HL-60 (cell line): ENCODE results near the gene FAM89A.
A peak's percentile ranks its signal among the peaks of the same experiment; 100 is the strongest.

Source experiments
- DNase-seq, 2 experiments: peaks; one replicate each; pipeline ENCODE4 v3.0.0-alpha.2; 2010 to 2020; ENCODE audit warnings: low read depth in 1 of 2, low spot score in 1 of 2
- H3K27ac ChIP-seq: fragments of 250-450 bp; sonication (Bioruptor Pico); replicated peaks from 2 replicates; pipeline ENCODE4 v1.5.1; 2020; ENCODE audit warnings: mild to moderate bottlenecking, moderate library complexity
- H3K27me3 ChIP-seq: fragments of 250-450 bp; sonication (Bioruptor Pico); 2 replicates; pipeline ENCODE4 v1.5.1; 2021; ENCODE audit warnings: mild to moderate bottlenecking, moderate library complexity; ENCODE audit not compliant: insufficient read depth, poor library complexity, severe bottlenecking
- H3K4me3 ChIP-seq: replicated peaks from 2 replicates; pipeline ENCODE4 v1.5.1; 2011; ENCODE audit warnings: mild to moderate bottlenecking, control low read depth, low read length; ENCODE audit not compliant: insufficient read depth
- CTCF ChIP-seq: IDR thresholded peaks from one replicate; pipeline ENCODE4 v1.5.1; 2011; ENCODE audit warnings: low read length, control low read depth, inconsistent platforms; ENCODE audit not compliant: insufficient read depth
- GABPA ChIP-seq: IDR thresholded peaks from 2 replicates; pipeline ENCODE4 v1.6.1; 2012; ENCODE audit warnings: low read depth
- POLR2AphosphoS5 ChIP-seq: IDR thresholded peaks from 2 replicates; pipeline ENCODE4 v1.6.1; 2012; ENCODE audit warnings: low read depth
- SPI1 ChIP-seq: IDR thresholded peaks from 2 replicates; pipeline ENCODE4 v1.6.1; 2012; ENCODE audit warnings: low read depth, mild to moderate bottlenecking, borderline replicate concordance
- TF ChIP-seq, protein P1 (sequence below): IDR thresholded peaks from 2 replicates; pipeline ENCODE4 v1.6.1; 2012; ENCODE audit warnings: low read depth; ENCODE audit not compliant: insufficient replicate concordance

The FAM89A gene

DNA sequence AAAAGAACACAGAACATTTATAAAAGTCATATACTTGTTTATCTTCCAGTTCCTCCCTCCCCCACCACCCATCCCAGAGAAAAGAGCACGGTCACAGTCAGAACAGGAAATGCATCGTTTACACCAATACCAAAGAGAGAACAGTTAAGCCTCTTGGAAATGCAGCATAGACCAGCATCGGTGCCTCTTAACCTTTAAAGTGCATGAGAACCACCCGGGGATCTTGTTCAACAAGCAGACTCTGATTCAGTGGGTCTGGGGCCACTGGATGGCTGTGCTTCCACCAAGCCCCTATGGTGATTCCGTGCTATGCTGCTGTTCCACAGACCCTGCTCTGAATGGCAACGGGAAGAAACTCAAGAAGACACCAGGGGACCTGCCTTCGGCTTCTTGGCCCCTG, 19.2 kb downstream of the FAM89A start:
- Histone ChIP-seq H3K27ac (no peak overlapping the region), H3K4me3 (no peak overlapping the region)
- TF ChIP-seq CTCF (no peak), GABPA (no peak), SPI1 (no peak), POLR2AphosphoS5 (no peak)
- TF ChIP-seq, protein P1, sequence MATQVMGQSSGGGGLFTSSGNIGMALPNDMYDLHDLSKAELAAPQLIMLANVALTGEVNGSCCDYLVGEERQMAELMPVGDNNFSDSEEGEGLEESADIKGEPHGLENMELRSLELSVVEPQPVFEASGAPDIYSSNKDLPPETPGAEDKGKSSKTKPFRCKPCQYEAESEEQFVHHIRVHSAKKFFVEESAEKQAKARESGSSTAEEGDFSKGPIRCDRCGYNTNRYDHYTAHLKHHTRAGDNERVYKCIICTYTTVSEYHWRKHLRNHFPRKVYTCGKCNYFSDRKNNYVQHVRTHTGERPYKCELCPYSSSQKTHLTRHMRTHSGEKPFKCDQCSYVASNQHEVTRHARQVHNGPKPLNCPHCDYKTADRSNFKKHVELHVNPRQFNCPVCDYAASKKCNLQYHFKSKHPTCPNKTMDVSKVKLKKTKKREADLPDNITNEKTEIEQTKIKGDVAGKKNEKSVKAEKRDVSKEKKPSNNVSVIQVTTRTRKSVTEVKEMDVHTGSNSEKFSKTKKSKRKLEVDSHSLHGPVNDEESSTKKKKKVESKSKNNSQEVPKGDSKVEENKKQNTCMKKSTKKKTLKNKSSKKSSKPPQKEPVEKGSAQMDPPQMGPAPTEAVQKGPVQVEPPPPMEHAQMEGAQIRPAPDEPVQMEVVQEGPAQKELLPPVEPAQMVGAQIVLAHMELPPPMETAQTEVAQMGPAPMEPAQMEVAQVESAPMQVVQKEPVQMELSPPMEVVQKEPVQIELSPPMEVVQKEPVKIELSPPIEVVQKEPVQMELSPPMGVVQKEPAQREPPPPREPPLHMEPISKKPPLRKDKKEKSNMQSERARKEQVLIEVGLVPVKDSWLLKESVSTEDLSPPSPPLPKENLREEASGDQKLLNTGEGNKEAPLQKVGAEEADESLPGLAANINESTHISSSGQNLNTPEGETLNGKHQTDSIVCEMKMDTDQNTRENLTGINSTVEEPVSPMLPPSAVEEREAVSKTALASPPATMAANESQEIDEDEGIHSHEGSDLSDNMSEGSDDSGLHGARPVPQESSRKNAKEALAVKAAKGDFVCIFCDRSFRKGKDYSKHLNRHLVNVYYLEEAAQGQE, result no peak

GRCh38 chr1:231020139-231020601, 19.9 kb downstream of the FAM89A start:
- Histone ChIP-seq H3K4me3 (peak overlapping the region; percentile 5; the same call in 1 of the 2 replicates), H3K27me3 (no peaks in the 10 kb centered on the region), H3K27ac (no peak overlapping the region)
- DNase-seq, result peak; percentile 47 to 68
- peak; percentile 38 for TF ChIP-seq SPI1
- no peak for TF ChIP-seq CTCF
- no peak for TF ChIP-seq POLR2AphosphoS5
- TF ChIP-seq GABPA, result no peak
- TF ChIP-seq, protein P1, result no peak

More for the DNA sequence above, 19.2 kb downstream of the FAM89A start:
- no peaks in the 10 kb centered on the region for H3K27me3 ChIP-seq
- no peak for DNase-seq

DNA sequence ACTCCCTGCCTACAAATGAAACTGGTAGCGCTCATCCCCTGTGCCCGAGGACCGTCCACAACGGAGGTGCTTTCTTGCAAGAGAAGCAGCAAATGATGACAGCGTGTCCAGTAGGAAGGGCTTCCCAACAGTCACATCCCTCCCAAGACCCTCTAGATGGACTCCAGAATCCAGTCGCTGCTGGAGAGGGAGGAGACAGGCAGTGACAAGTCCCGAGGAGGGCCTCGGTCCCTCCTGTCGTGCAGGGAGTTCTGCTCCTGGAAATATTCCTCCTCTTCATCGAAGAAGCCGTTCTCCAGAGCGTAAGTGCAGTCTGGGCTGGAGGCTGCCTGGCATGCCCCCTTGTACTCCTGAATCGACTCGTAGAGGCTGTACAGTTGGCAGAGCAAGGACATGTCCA, 20.3 kb downstream of the FAM89A start:
- H3K27me3 ChIP-seq, result no peaks in the 10 kb centered on the region
- H3K27ac ChIP-seq, result no peak overlapping the region
- no peak for DNase-seq
- H3K4me3 ChIP-seq, result no peak overlapping the region
- TF ChIP-seq GABPA (no peak), CTCF (no peak), SPI1 (no peak), POLR2AphosphoS5 (no peak)
- TF ChIP-seq, protein P1, result no peak
